Measurements from ENCODE around the gene THBS1. TPM values are rescaled to one million over a fixed set of nuclear protein-coding genes. Genes with fewer than 3 reads are reported as not detected.

The THBS1 gene
- total RNA-seq, 2 experiments from 2014 or later: 0.02 to 0.20 TPM

GRCh38 chr15:39552556-39552955 lies 28.3 kb upstream of the THBS1 start:
- intact Hi-C loops (cut with micrococcal nuclease): no loop called here
- Mint-ChIP-seq H3K27me3 (ENCODE audit: low read depth) (peaks cover 2% of the 10 kb centered on the region), H3K9me3 (no peaks in the 10 kb centered on the region), H3K4me3 (no peak overlapping the region), H3K36me3 (ENCODE audit: low read depth) (no peaks in the 10 kb centered on the region), H3K4me1 (ENCODE audit: low read depth) (no peaks in the 10 kb centered on the region), H3K27ac (no peak overlapping the region)
- CTCF ChIA-PET: no interaction called here
- no peak for DNase-seq

GRCh38 chr15:39553947-39554693 lies 26.8 kb upstream of the THBS1 start:
- intact Hi-C loops (cut with micrococcal nuclease): no loop called here
- DNase-seq: no peak
- Mint-ChIP-seq H3K4me3 (no peak overlapping the region), H3K4me1 (ENCODE audit: low read depth) (no peaks in the 10 kb centered on the region), H3K36me3 (ENCODE audit: low read depth) (no peaks in the 10 kb centered on the region), H3K27me3 (ENCODE audit: low read depth) (peaks cover 2% of the 10 kb centered on the region), H3K27ac (no peak overlapping the region), H3K9me3 (no peaks in the 10 kb centered on the region)
- CTCF ChIA-PET: interaction anchor here (1.5 kb wide), 1 partner anchor 26 kb away, joined by 4 read pairs; no protein-coding TSS in a partner anchor

- CTCF ChIA-PET: interaction anchor here (0.9 to 1.5 kb wide), 2 partner anchors 25 to 26 kb away, joined by 3 to 4 read pairs; partner anchors contain the start of gene THBS1
- no peaks in the 10 kb centered on the region for H3K9me3 Mint-ChIP-seq
- no peak for DNase-seq
- H3K4me3 Mint-ChIP-seq: no peak overlapping the region
- intact Hi-C loops (cut with micrococcal nuclease): no loop called here
- no peaks in the 10 kb centered on the region for H3K4me1 Mint-ChIP-seq (ENCODE audit: low read depth)
- peaks cover 2% of the 10 kb centered on the region for H3K27me3 Mint-ChIP-seq (ENCODE audit: low read depth)
- no peak overlapping the region for H3K27ac Mint-ChIP-seq
- H3K36me3 Mint-ChIP-seq (ENCODE audit: low read depth): no peaks in the 10 kb centered on the region
Observed at GRCh38 chr15:39554746-39555387, 26.0 kb upstream of the THBS1 start.

- DNase-seq: no peak
- CTCF ChIA-PET: interaction anchor here (0.7 to 0.9 kb wide), 2 partner anchors 25 to 40 kb away, joined by 3 read pairs; partner anchors contain the start of gene THBS1
- intact Hi-C loops (cut with micrococcal nuclease): no loop called here
- no peak overlapping the region for H3K4me3 Mint-ChIP-seq
- H3K36me3 Mint-ChIP-seq (ENCODE audit: low read depth): no peaks in the 10 kb centered on the region
- no peaks in the 10 kb centered on the region for H3K4me1 Mint-ChIP-seq (ENCODE audit: low read depth)
- H3K27me3 Mint-ChIP-seq (ENCODE audit: low read depth): peaks cover 2% of the 10 kb centered on the region
- no peaks in the 10 kb centered on the region for H3K9me3 Mint-ChIP-seq
- no peak overlapping the region for H3K27ac Mint-ChIP-seq
Observed at GRCh38 chr15:39555885-39556284, 25.0 kb upstream of the THBS1 start.

- CTCF ChIA-PET: no interaction called here
- H3K36me3 Mint-ChIP-seq (ENCODE audit: low read depth): no peaks in the 10 kb centered on the region
- H3K4me3 Mint-ChIP-seq: no peak overlapping the region
- no peak for DNase-seq
- no peak overlapping the region for H3K27ac Mint-ChIP-seq
- peaks cover 2% of the 10 kb centered on the region for H3K27me3 Mint-ChIP-seq (ENCODE audit: low read depth)
- no peaks in the 10 kb centered on the region for H3K4me1 Mint-ChIP-seq (ENCODE audit: low read depth)
- H3K9me3 Mint-ChIP-seq: no peaks in the 10 kb centered on the region
- intact Hi-C loops (cut with micrococcal nuclease): no loop called here
Observed at GRCh38 chr15:39556461-39556860, 24.4 kb upstream of the THBS1 start.

- H3K4me1 Mint-ChIP-seq (ENCODE audit: low read depth): no peaks in the 10 kb centered on the region
- H3K36me3 Mint-ChIP-seq (ENCODE audit: low read depth): no peaks in the 10 kb centered on the region
- intact Hi-C loops (cut with micrococcal nuclease): no loop called here
- no peak overlapping the region for H3K27ac Mint-ChIP-seq
- H3K4me3 Mint-ChIP-seq: no peak overlapping the region
- H3K9me3 Mint-ChIP-seq: no peaks in the 10 kb centered on the region
- CTCF ChIA-PET: no interaction called here
- H3K27me3 Mint-ChIP-seq (ENCODE audit: low read depth): no peaks in the 10 kb centered on the region
- no peak for DNase-seq
Observed at GRCh38 chr15:39558421-39558820, 22.5 kb upstream of the THBS1 start.

- Mint-ChIP-seq H3K4me3 (no peak overlapping the region), H3K9me3 (no peaks in the 10 kb centered on the region), H3K27ac (no peak overlapping the region), H3K36me3 (ENCODE audit: low read depth) (no peaks in the 10 kb centered on the region), H3K27me3 (ENCODE audit: low read depth) (no peaks in the 10 kb centered on the region), H3K4me1 (ENCODE audit: low read depth) (no peaks in the 10 kb centered on the region)
- DNase-seq: no peak
- CTCF ChIA-PET: no interaction called here
- intact Hi-C loops (cut with micrococcal nuclease): no loop called here
Observed at GRCh38 chr15:39564972-39565665, 15.8 kb upstream of the THBS1 start.

GRCh38 chr15:39565851-39566250 lies 15.0 kb upstream of the THBS1 start:
- H3K4me3 Mint-ChIP-seq: no peak overlapping the region
- no peaks in the 10 kb centered on the region for H3K27me3 Mint-ChIP-seq (ENCODE audit: low read depth)
- CTCF ChIA-PET: no interaction called here
- no peaks in the 10 kb centered on the region for H3K36me3 Mint-ChIP-seq (ENCODE audit: low read depth)
- H3K9me3 Mint-ChIP-seq: no peaks in the 10 kb centered on the region
- no peak overlapping the region for H3K27ac Mint-ChIP-seq
- intact Hi-C loops (cut with micrococcal nuclease): no loop called here
- DNase-seq: no peak
- H3K4me1 Mint-ChIP-seq (ENCODE audit: low read depth): no peaks in the 10 kb centered on the region

GRCh38 chr15:39573287-39573686 lies 7.6 kb upstream of the THBS1 start:
- no peaks in the 10 kb centered on the region for H3K9me3 Mint-ChIP-seq
- CTCF ChIA-PET: no interaction called here
- H3K27me3 Mint-ChIP-seq (ENCODE audit: low read depth): peaks cover 15% of the 10 kb centered on the region
- H3K27ac Mint-ChIP-seq: no peak overlapping the region
- no peak overlapping the region for H3K4me3 Mint-ChIP-seq
- H3K36me3 Mint-ChIP-seq (ENCODE audit: low read depth): no peaks in the 10 kb centered on the region
- intact Hi-C loops (cut with micrococcal nuclease): no loop called here
- DNase-seq: no peak
- no peaks in the 10 kb centered on the region for H3K4me1 Mint-ChIP-seq (ENCODE audit: low read depth)

- Mint-ChIP-seq H3K27ac (no peak overlapping the region), H3K36me3 (ENCODE audit: low read depth) (no peaks in the 10 kb centered on the region), H3K4me3 (no peak overlapping the region), H3K4me1 (ENCODE audit: low read depth) (no peaks in the 10 kb centered on the region), H3K9me3 (no peaks in the 10 kb centered on the region), H3K27me3 (ENCODE audit: low read depth) (peaks cover 19% of the 10 kb centered on the region)
- intact Hi-C loops (cut with micrococcal nuclease): no loop called here
- CTCF ChIA-PET: no interaction called here
- DNase-seq: no peak
Observed at GRCh38 chr15:39573844-39574243, 7.0 kb upstream of the THBS1 start.

- intact Hi-C loops (cut with micrococcal nuclease): no loop called here
- H3K9me3 Mint-ChIP-seq: no peaks in the 10 kb centered on the region
- no peak overlapping the region for H3K4me3 Mint-ChIP-seq
- H3K4me1 Mint-ChIP-seq (ENCODE audit: low read depth): no peaks in the 10 kb centered on the region
- H3K27me3 Mint-ChIP-seq (ENCODE audit: low read depth): peaks cover 25% of the 10 kb centered on the region
- DNase-seq: no peak
- no peaks in the 10 kb centered on the region for H3K36me3 Mint-ChIP-seq (ENCODE audit: low read depth)
- no peak overlapping the region for H3K27ac Mint-ChIP-seq
- CTCF ChIA-PET: no interaction called here
Observed at GRCh38 chr15:39574427-39574826, 6.5 kb upstream of the THBS1 start.

GRCh38 chr15:39575180-39575579 lies 5.7 kb upstream of the THBS1 start:
- intact Hi-C loops (cut with micrococcal nuclease): no loop called here
- no peak for DNase-seq
- Mint-ChIP-seq H3K27ac (no peak overlapping the region), H3K36me3 (ENCODE audit: low read depth) (no peaks in the 10 kb centered on the region), H3K9me3 (no peaks in the 10 kb centered on the region), H3K4me3 (no peak overlapping the region), H3K4me1 (ENCODE audit: low read depth) (peaks cover 3% of the 10 kb centered on the region), H3K27me3 (ENCODE audit: low read depth) (peaks cover 31% of the 10 kb centered on the region)
- CTCF ChIA-PET: no interaction called here

Data from activated naive CD4-positive, alpha-beta T cell treated with anti-CD3 and anti-CD28 coated beads for 36 hours (primary cell).